HepG2 (cell line): Measurements from ENCODE around the gene GAPT. TPM values are rescaled to one million over a fixed set of nuclear protein-coding genes. Genes with fewer than 3 reads are reported as not detected.

Experiments used
- ATAC-seq: fragments of 200-7000 bp; cut with Tn5 transposase; 3 replicates; pipeline ENCODE4 v1.9.1; 2020; ENCODE audit warnings: mild to moderate bottlenecking, moderate library complexity
- BruUV-seq: library from RNA; stranded (reverse); fragments of 400-500 nt; replicated peaks from 2 replicates; lab custom pipeline; 2021; lab: Mats Ljungman, UMichigan
- CTCF ChIA-PET: fragments of 300-600 bp; formaldehyde crosslinking; extraction: SDS; loops from one replicate; lab custom pipeline; 2021; ENCODE audit warnings: low total read pairs, inconsistent platforms, low intra/inter-chr PET ratio; lab: Yijun Ruan, JAX
- POLR2A ChIA-PET: fragments of 350-600 bp; sonication (Branson Sonifier 250); formaldehyde crosslinking; loops from one replicate; lab custom pipeline; 2020; ENCODE audit warnings: antibody characterized with exemption, inconsistent platforms; lab: Yijun Ruan, JAX
- DNase-seq: peaks from one replicate; pipeline ENCODE4 v3.0.0-alpha.2; 2015; ENCODE audit warnings: low spot score
- FAIRE-seq: peaks from 3 replicates; lab custom pipeline; 2011; peaks lifted over from hg19 to GRCh38; lab: Jason Lieb, UNC
- H2AFZ ChIP-seq: one replicate; pipeline ENCODE4 v1.6.1; 2011; ENCODE audit warnings: low read length, inconsistent platforms
- H3K27ac ChIP-seq: fragments of 300-600 bp; 3 replicates; pipeline ENCODE4 v1.8.0; 2011; ENCODE audit warnings: mixed run types, mild to moderate bottlenecking, mixed read lengths, low read length, inconsistent platforms; ENCODE audit not compliant: insufficient read depth; ENCODE audit errors: extremely low read length
- H3K27me3 ChIP-seq, 2 experiments: fragments of 200-600 bp in 1 of 2; 2 replicates in 1 of 2; 3 replicates in 1 of 2; pipeline versions ENCODE4 v1.6.0 to v1.8.0; 2011; ENCODE audit warnings: low read length in 2 of 2, mild to moderate bottlenecking in 2 of 2, moderate library complexity in 2 of 2, inconsistent platforms in 1 of 2; ENCODE audit not compliant: insufficient read depth in 2 of 2, control insufficient read depth in 1 of 2
- H3K36me3 ChIP-seq, 2 experiments: fragments of 200-600 bp in 1 of 2; replicated peaks in 1 of 2; 2 replicates in 1 of 2; 3 replicates in 1 of 2; pipeline versions ENCODE4 v1.5.1 to v1.8.0; 2011; ENCODE audit warnings: low read length in 2 of 2, inconsistent platforms in 1 of 2; ENCODE audit not compliant: insufficient read depth in 2 of 2, control insufficient read depth in 1 of 2
- H3K4me1 ChIP-seq: 2 replicates; pipeline ENCODE4 v1.5.1; 2012; ENCODE audit warnings: low read length, inconsistent platforms; ENCODE audit not compliant: insufficient read depth
- H3K4me2 ChIP-seq: 2 replicates; pipeline ENCODE4 v1.6.0; 2011; ENCODE audit warnings: low read depth, low read length, inconsistent platforms
- H3K4me3 ChIP-seq, 3 experiments: fragments of 200-600 bp in 1 of 3; sonication (generic), shearing (Covaris generic) in 1 of 3; replicated peaks in 1 of 3; 2 replicates each; pipeline ENCODE4 v1.5.1; 2011 to 2016; ENCODE audit warnings: low read length in 3 of 3, inconsistent platforms in 2 of 3, low read depth in 2 of 3, mild to moderate bottlenecking in 2 of 3, control low read depth in 1 of 3, mixed read lengths in 1 of 3; ENCODE audit not compliant: insufficient read depth in 1 of 3
- H3K79me2 ChIP-seq: one replicate; pipeline ENCODE4 v1.6.1; 2011; ENCODE audit warnings: low read length, inconsistent platforms; ENCODE audit not compliant: insufficient read depth
- H3K9ac ChIP-seq: 2 replicates; pipeline ENCODE4 v1.6.0; 2011; ENCODE audit warnings: mild to moderate bottlenecking, low read depth, low read length, inconsistent platforms; ENCODE audit not compliant: insufficient read depth
- H3K9me3 ChIP-seq: 2 replicates; pipeline ENCODE4 v1.5.1; 2012; ENCODE audit warnings: mild to moderate bottlenecking, low read length
- H4K20me1 ChIP-seq: 2 replicates; pipeline ENCODE4 v1.6.0; 2011; ENCODE audit warnings: inconsistent platforms, mild to moderate bottlenecking, low read length, moderate library complexity; ENCODE audit not compliant: insufficient read depth
- ATF7 ChIP-seq, 2 experiments: fragments of 450-650 bp in 1 of 2; sonication (generic) in 1 of 2; formaldehyde crosslinking in 1 of 2; IDR thresholded peaks; 2 replicates each; pipeline versions ENCODE4 v1.4.0 to v1.6.1; 2016 to 2020; ENCODE audit warnings: antibody characterized with exemption in 1 of 2, mild to moderate bottlenecking in 1 of 2, missing genetic modification reagents in 1 of 2
- GABPB1 ChIP-seq: IDR thresholded peaks from 2 replicates; pipeline ENCODE4 v1.6.1; 2016; ENCODE audit warnings: mild to moderate bottlenecking, missing genetic modification reagents, moderate library complexity, missing compliant biosample characterization
- MATR3 ChIP-seq: sonication (generic); formaldehyde crosslinking; IDR thresholded peaks from 2 replicates; pipeline ENCODE4 v1.4.0; 2020; ENCODE audit warnings: missing genetic modification reagents
- NFRKB ChIP-seq: fragments of 450-650 bp; IDR thresholded peaks from 2 replicates; pipeline ENCODE4 v1.6.1; 2017
- ZNF3 ChIP-seq: IDR thresholded peaks from 2 replicates; pipeline ENCODE4 v1.7.0; 2017; ENCODE audit warnings: inconsistent platforms
- ZNF558 ChIP-seq: sonication (generic); formaldehyde crosslinking; IDR thresholded peaks from 2 replicates; pipeline ENCODE4 v1.9.0; 2022; ENCODE audit warnings: mild to moderate bottlenecking, missing genetic modification reagents, borderline replicate concordance
- ZNF788 ChIP-seq: sonication (generic); formaldehyde crosslinking; IDR thresholded peaks from 2 replicates; pipeline ENCODE4 v1.5.0; 2020; ENCODE audit warnings: mild to moderate bottlenecking, missing genetic modification reagents, borderline replicate concordance
- WGBS: methylation state at CpG from one replicate; pipeline ENCODE4 v1.1.6; 2017; ENCODE audit warnings: low lambda C conversion rate; 5-methylcytosine and 5-hydroxymethylcytosine counted together
- in situ Hi-C: cut with HindIII; loops from 2 replicates; pipeline ENCODE4 v1.10.0; 2017; ENCODE audit warnings: low pct_unique_long_range_greater_than_20kb; ENCODE audit not compliant: extremely low pct_ligation_motif_present
- intact Hi-C: fragments of 100-400 bp; cut with micrococcal nuclease; formaldehyde crosslinking; loops from one replicate; pipeline ENCODE4 v1.10.0; 2022; ENCODE audit not compliant: unreplicated experiment
- polyA plus RNA-seq, 8 experiments: library from polyadenylated mRNA; depleted of rRNA in 3 of 8; stranded (reverse) in 7 of 8; unstranded in 1 of 8; fragments of >200 nt; fragmentation: Illumina TruSeq in 4 of 8; extraction: Trizol in 4 of 8; gene quantifications; 2 replicates each; pipeline versions ENCODE4 v1.2.1 to v1.2.3, GENCODE V29; 2011 to 2016; ENCODE audit warnings: low read depth in 4 of 8, missing spikeins in 1 of 8, mixed read lengths in 1 of 8; ENCODE audit not compliant: insufficient read depth in 1 of 8
- total RNA-seq, 5 experiments: library from RNA; depleted of rRNA; stranded (reverse); fragments of >200 nt; fragmentation: Illumina TruSeq; extraction: Trizol; gene quantifications; 2 replicates each; pipeline ENCODE4 v1.2.3, GENCODE V29; 2016; ENCODE audit warnings: low read depth in 1 of 5
- TF ChIP-seq, protein P1 (sequence below): sonication (generic); formaldehyde crosslinking; IDR thresholded peaks from 2 replicates; pipeline ENCODE4 v1.8.0; 2022; ENCODE audit warnings: low read depth, missing genetic modification reagents

GAPT gene
- total and polyA plus RNA-seq, 2 of the 13 experiments (the other 11 are each of a cell fraction or from before 2014, with no cell fraction given) = not detected

GRCh38 chr5:58456026-58456425, 35.2 kb upstream of the GAPT start (continued):
- no peak for TF ChIP-seq ZNF558

GRCh38 chr5:58456486-58456885, 34.7 kb upstream of the GAPT start:
- ChIA-PET CTCF (no interaction called here), POLR2A (no interaction called here)
- Histone ChIP-seq H3K36me3 (peaks cover 3 to 11% of the 10 kb centered on the region in 2 experiments; a peak in 3 of 5 replicates), H2AFZ (no peak overlapping the region), H4K20me1 (no peaks in the 10 kb centered on the region), H3K4me2 (no peak overlapping the region), H3K4me3 (no peak overlapping the region), H3K4me1 (peaks cover 37% of the 10 kb centered on the region), H3K9me3 (no peaks in the 10 kb centered on the region), H3K9ac (no peak overlapping the region), H3K27ac (no peak overlapping the region), H3K79me2 (peaks cover 11% of the 10 kb centered on the region), H3K27me3 (no peaks in the 10 kb centered on the region; a peak in 1 of 5 replicates)
- 98% methylated on average over 1 of the region's 1 CpG for WGBS
- FAIRE-seq = no peak
- no peak for DNase-seq
- no TSS peak for BruUV-seq
- ATAC-seq = no peak
- TF ChIP-seq, protein P1, sequence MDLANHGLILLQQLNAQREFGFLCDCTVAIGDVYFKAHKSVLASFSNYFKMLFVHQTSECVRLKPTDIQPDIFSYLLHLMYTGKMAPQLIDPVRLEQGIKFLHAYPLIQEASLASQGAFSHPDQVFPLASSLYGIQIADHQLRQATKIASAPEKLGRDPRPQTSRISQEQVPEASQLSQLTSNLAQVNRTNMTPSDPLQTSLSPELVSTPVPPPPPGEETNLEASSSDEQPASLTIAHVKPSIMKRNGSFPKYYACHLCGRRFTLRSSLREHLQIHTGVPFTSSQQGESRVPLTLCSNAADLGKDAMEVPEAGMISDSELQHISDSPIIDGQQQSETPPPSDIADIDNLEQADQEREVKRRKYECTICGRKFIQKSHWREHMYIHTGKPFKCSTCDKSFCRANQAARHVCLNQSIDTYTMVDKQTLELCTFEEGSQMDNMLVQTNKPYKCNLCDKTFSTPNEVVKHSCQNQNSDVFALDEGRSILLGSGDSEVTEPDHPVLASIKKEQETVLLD (CRISPR knock-in tag) = no peak
- intact Hi-C loops = no loop called here
- in situ Hi-C loops = loop anchor here (5.0 to 25.0 kb wide), 2 partner anchors 569 to 944 kb away; no protein-coding TSS in a partner anchor

DNA sequence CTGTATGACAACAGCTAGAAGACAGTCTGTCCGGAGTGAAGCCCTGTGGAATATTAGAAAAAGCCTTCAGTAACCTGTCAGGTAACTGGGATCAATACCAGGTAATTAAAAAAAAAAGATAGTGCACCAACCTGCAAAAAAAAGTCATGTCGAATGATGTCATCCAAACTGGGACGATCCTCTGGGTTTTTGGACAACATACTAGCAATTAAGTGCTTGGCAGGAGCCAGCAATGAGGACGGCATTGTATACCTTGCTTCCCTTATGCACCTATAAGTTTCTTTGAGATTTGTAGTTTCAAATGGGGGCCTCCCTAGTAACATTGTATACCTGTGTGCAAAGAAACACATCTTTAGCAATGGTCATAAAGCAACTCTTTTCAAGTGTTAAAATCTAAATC, 34.2 kb upstream of the GAPT start:
- in situ Hi-C loops = loop anchor here (5.0 to 25.0 kb wide), 2 partner anchors 570 to 945 kb away; no protein-coding TSS in a partner anchor
- no peak for FAIRE-seq
- intact Hi-C loops = no loop called here
- no peak overlapping the region for H3K4me2 ChIP-seq
- WGBS = 92% methylated on average over 4 of the region's 4 CpGs
- peaks cover 11% of the 10 kb centered on the region for H3K79me2 ChIP-seq
- no TSS peak for BruUV-seq
- POLR2A ChIA-PET = no interaction called here
- H2AFZ ChIP-seq = no peak overlapping the region
- H3K36me3 ChIP-seq = peaks cover 3 to 11% of the 10 kb centered on the region in 2 experiments; a peak in 3 of 5 replicates
- H3K9ac ChIP-seq = no peak overlapping the region
- no peak overlapping the region for H3K4me3 ChIP-seq
- H3K27me3 ChIP-seq = no peaks in the 10 kb centered on the region; a peak in 1 of 5 replicates
- TF ChIP-seq ZNF788 (CRISPR knock-in tag) (no peak), ZNF3 (CRISPR knock-in tag) (no peak), ATF7 (IDR thresholded peaks at IDR 0.05) (peak; percentile 65), ATF7 (CRISPR knock-in tag; IDR thresholded peaks at IDR 0.05) (no peak), MATR3 (CRISPR knock-in tag) (no peak), NFRKB (no peak), GABPB1 (CRISPR knock-in tag) (no peak)
- no peak for DNase-seq
- CTCF ChIA-PET = no interaction called here
- no peak overlapping the region for H3K27ac ChIP-seq
- H3K9me3 ChIP-seq = no peaks in the 10 kb centered on the region
- peaks cover 43% of the 10 kb centered on the region for H3K4me1 ChIP-seq
- no peaks in the 10 kb centered on the region for H4K20me1 ChIP-seq
- ATAC-seq = no peak
